ENCODE measurements around the gene NRCAM.

NRCAM gene

GRCh38 chr7:108372618-108373017 lies 83.6 kb downstream of the NRCAM start:
- no peak overlapping the region for H3K27ac ChIP-seq (ENCODE audit: low read depth, low read length)
- H3K36me3 ChIP-seq (ENCODE audit: insufficient read depth, low read length), result no peaks in the 10 kb centered on the region
- no peaks in the 10 kb centered on the region for H3K27me3 ChIP-seq (ENCODE audit: insufficient read depth, low read length)
- no peaks in the 10 kb centered on the region for H3K79me2 ChIP-seq (ENCODE audit: control insufficient read depth, insufficient read depth, low read length, unreplicated experiment)
- no peak overlapping the region for H3K4me3 ChIP-seq (ENCODE audit: low read depth, low read length)
- H2AFZ ChIP-seq (ENCODE audit: low read length, unreplicated experiment), result no peak overlapping the region
- H3K4me1 ChIP-seq (ENCODE audit: control insufficient read depth, insufficient read depth, low read length, unreplicated experiment), result peaks cover 7% of the 10 kb centered on the region

GRCh38 chr7:108370616-108371015 lies 85.6 kb downstream of the NRCAM start:
- H3K4me1 ChIP-seq (ENCODE audit: control insufficient read depth, insufficient read depth, low read length, unreplicated experiment), result peaks cover 11% of the 10 kb centered on the region
- H3K4me3 ChIP-seq (ENCODE audit: low read depth, low read length), result no peak overlapping the region
- H3K27me3 ChIP-seq (ENCODE audit: insufficient read depth, low read length), result no peaks in the 10 kb centered on the region
- no peak overlapping the region for H2AFZ ChIP-seq (ENCODE audit: low read length, unreplicated experiment)
- no peaks in the 10 kb centered on the region for H3K79me2 ChIP-seq (ENCODE audit: control insufficient read depth, insufficient read depth, low read length, unreplicated experiment)
- H3K36me3 ChIP-seq (ENCODE audit: insufficient read depth, low read length), result no peaks in the 10 kb centered on the region
- no peak overlapping the region for H3K27ac ChIP-seq (ENCODE audit: low read depth, low read length)

- Histone ChIP-seq H3K27ac (ENCODE audit: low read depth, low read length) (no peak overlapping the region), H3K4me3 (ENCODE audit: low read depth, low read length) (no peak overlapping the region), H3K27me3 (ENCODE audit: insufficient read depth, low read length) (no peaks in the 10 kb centered on the region), H3K79me2 (ENCODE audit: control insufficient read depth, insufficient read depth, low read length, unreplicated experiment) (no peaks in the 10 kb centered on the region), H3K4me1 (ENCODE audit: control insufficient read depth, insufficient read depth, low read length, unreplicated experiment) (peaks cover 11% of the 10 kb centered on the region), H3K36me3 (ENCODE audit: insufficient read depth, low read length) (no peaks in the 10 kb centered on the region), H2AFZ (ENCODE audit: low read length, unreplicated experiment) (peak overlapping the region; percentile 54)
Measured at GRCh38 chr7:108368466-108368865, 87.8 kb downstream of the NRCAM start.

- H3K4me1 ChIP-seq (ENCODE audit: control insufficient read depth, insufficient read depth, low read length, unreplicated experiment), result peaks cover 11% of the 10 kb centered on the region
- peak overlapping the region; percentile 15 for H2AFZ ChIP-seq (ENCODE audit: low read length, unreplicated experiment)
- no peak overlapping the region for H3K4me3 ChIP-seq (ENCODE audit: low read depth, low read length)
- no peaks in the 10 kb centered on the region for H3K36me3 ChIP-seq (ENCODE audit: insufficient read depth, low read length)
- H3K27me3 ChIP-seq (ENCODE audit: insufficient read depth, low read length), result no peaks in the 10 kb centered on the region
- no peaks in the 10 kb centered on the region for H3K79me2 ChIP-seq (ENCODE audit: control insufficient read depth, insufficient read depth, low read length, unreplicated experiment)
- no peak overlapping the region for H3K27ac ChIP-seq (ENCODE audit: low read depth, low read length)
Measured at GRCh38 chr7:108367946-108368345, 88.3 kb downstream of the NRCAM start.

- Histone ChIP-seq H2AFZ (ENCODE audit: low read length, unreplicated experiment) (peak overlapping the region; percentile 15), H3K4me3 (ENCODE audit: low read depth, low read length) (peak overlapping the region; percentile 59; the same call in 1 of the 2 replicates), H3K4me1 (ENCODE audit: control insufficient read depth, insufficient read depth, low read length, unreplicated experiment) (peaks cover 11% of the 10 kb centered on the region), H3K36me3 (ENCODE audit: insufficient read depth, low read length) (no peaks in the 10 kb centered on the region), H3K27ac (ENCODE audit: low read depth, low read length) (no peak overlapping the region), H3K27me3 (ENCODE audit: insufficient read depth, low read length) (no peaks in the 10 kb centered on the region), H3K79me2 (ENCODE audit: control insufficient read depth, insufficient read depth, low read length, unreplicated experiment) (no peaks in the 10 kb centered on the region)
Measured at GRCh38 chr7:108367314-108367713, 88.9 kb downstream of the NRCAM start.

GRCh38 chr7:108363659-108364058 lies 92.6 kb downstream of the NRCAM start:
- Histone ChIP-seq H3K27me3 (ENCODE audit: insufficient read depth, low read length) (no peaks in the 10 kb centered on the region), H3K79me2 (ENCODE audit: control insufficient read depth, insufficient read depth, low read length, unreplicated experiment) (no peaks in the 10 kb centered on the region), H3K27ac (ENCODE audit: low read depth, low read length) (no peak overlapping the region), H3K36me3 (ENCODE audit: insufficient read depth, low read length) (no peaks in the 10 kb centered on the region), H3K4me1 (ENCODE audit: control insufficient read depth, insufficient read depth, low read length, unreplicated experiment) (peaks cover 10% of the 10 kb centered on the region), H3K4me3 (ENCODE audit: low read depth, low read length) (no peak overlapping the region), H2AFZ (ENCODE audit: low read length, unreplicated experiment) (no peak overlapping the region)

GRCh38 chr7:108360058-108360800 lies 96.0 kb downstream of the NRCAM start:
- no peak overlapping the region for H2AFZ ChIP-seq (ENCODE audit: low read length, unreplicated experiment)
- no peak overlapping the region for H3K27ac ChIP-seq (ENCODE audit: low read depth, low read length)
- H3K4me3 ChIP-seq (ENCODE audit: low read depth, low read length), result no peak overlapping the region
- no peaks in the 10 kb centered on the region for H3K79me2 ChIP-seq (ENCODE audit: control insufficient read depth, insufficient read depth, low read length, unreplicated experiment)
- H3K27me3 ChIP-seq (ENCODE audit: insufficient read depth, low read length), result no peaks in the 10 kb centered on the region
- no peaks in the 10 kb centered on the region for H3K4me1 ChIP-seq (ENCODE audit: control insufficient read depth, insufficient read depth, low read length, unreplicated experiment)
- no peaks in the 10 kb centered on the region for H3K36me3 ChIP-seq (ENCODE audit: insufficient read depth, low read length)

- Histone ChIP-seq H3K4me1 (ENCODE audit: control insufficient read depth, insufficient read depth, low read length, unreplicated experiment) (no peaks in the 10 kb centered on the region), H3K79me2 (ENCODE audit: control insufficient read depth, insufficient read depth, low read length, unreplicated experiment) (no peaks in the 10 kb centered on the region), H3K4me3 (ENCODE audit: low read depth, low read length) (no peak overlapping the region), H2AFZ (ENCODE audit: low read length, unreplicated experiment) (no peak overlapping the region), H3K27me3 (ENCODE audit: insufficient read depth, low read length) (no peaks in the 10 kb centered on the region), H3K27ac (ENCODE audit: low read depth, low read length) (no peak overlapping the region), H3K36me3 (ENCODE audit: insufficient read depth, low read length) (no peaks in the 10 kb centered on the region)
Measured at GRCh38 chr7:108358553-108358952, 97.7 kb downstream of the NRCAM start.

GRCh38 chr7:108351729-108352131 lies 104.5 kb downstream of the NRCAM start:
- H3K79me2 ChIP-seq (ENCODE audit: control insufficient read depth, insufficient read depth, low read length, unreplicated experiment), result no peaks in the 10 kb centered on the region
- no peaks in the 10 kb centered on the region for H3K27me3 ChIP-seq (ENCODE audit: insufficient read depth, low read length)
- peaks cover 35% of the 10 kb centered on the region for H3K4me1 ChIP-seq (ENCODE audit: control insufficient read depth, insufficient read depth, low read length, unreplicated experiment)
- no peaks in the 10 kb centered on the region for H3K36me3 ChIP-seq (ENCODE audit: insufficient read depth, low read length)
- no peak overlapping the region for H3K4me3 ChIP-seq (ENCODE audit: low read depth, low read length)
- H2AFZ ChIP-seq (ENCODE audit: low read length, unreplicated experiment), result no peak overlapping the region
- H3K27ac ChIP-seq (ENCODE audit: low read depth, low read length), result peak overlapping the region; percentile 54; the same call in 1 of the 2 replicates

GRCh38 chr7:108348913-108349312 lies 107.3 kb downstream of the NRCAM start:
- no peak overlapping the region for H2AFZ ChIP-seq (ENCODE audit: low read length, unreplicated experiment)
- H3K27ac ChIP-seq (ENCODE audit: low read depth, low read length), result no peak overlapping the region
- H3K36me3 ChIP-seq (ENCODE audit: insufficient read depth, low read length), result no peaks in the 10 kb centered on the region
- H3K79me2 ChIP-seq (ENCODE audit: control insufficient read depth, insufficient read depth, low read length, unreplicated experiment), result no peaks in the 10 kb centered on the region
- no peaks in the 10 kb centered on the region for H3K27me3 ChIP-seq (ENCODE audit: insufficient read depth, low read length)
- no peak overlapping the region for H3K4me3 ChIP-seq (ENCODE audit: low read depth, low read length)
- H3K4me1 ChIP-seq (ENCODE audit: control insufficient read depth, insufficient read depth, low read length, unreplicated experiment), result peaks cover 35% of the 10 kb centered on the region

GRCh38 chr7:108347616-108348015 lies 108.6 kb downstream of the NRCAM start:
- Histone ChIP-seq H3K4me3 (ENCODE audit: low read depth, low read length) (no peak overlapping the region), H3K27ac (ENCODE audit: low read depth, low read length) (no peak overlapping the region), H3K27me3 (ENCODE audit: insufficient read depth, low read length) (no peaks in the 10 kb centered on the region), H2AFZ (ENCODE audit: low read length, unreplicated experiment) (no peak overlapping the region), H3K36me3 (ENCODE audit: insufficient read depth, low read length) (no peaks in the 10 kb centered on the region), H3K4me1 (ENCODE audit: control insufficient read depth, insufficient read depth, low read length, unreplicated experiment) (peaks cover 31% of the 10 kb centered on the region), H3K79me2 (ENCODE audit: control insufficient read depth, insufficient read depth, low read length, unreplicated experiment) (no peaks in the 10 kb centered on the region)
